K562 (cell line): ENCODE measurements around the gene ABCF2. TPM values are rescaled to one million over a fixed set of nuclear protein-coding genes. Genes with fewer than 3 reads are reported as not detected.

Source experiments
- ATAC-seq: fragments of 200-7000 bp; cut with Tn5 transposase; 3 replicates; pipeline ENCODE4 v1.9.1; 2020; ENCODE audit warnings: moderate library complexity
- BruUV-seq: library from RNA; stranded (reverse); fragments of 400-500 nt; replicated peaks from 2 replicates; lab custom pipeline; 2021; lab: Mats Ljungman, UMichigan
- CTCF ChIA-PET: fragments of 300-600 bp; formaldehyde crosslinking; extraction: SDS; loops from one replicate; lab custom pipeline; 2021; ENCODE audit warnings: low intra/inter-chr PET ratio; lab: Yijun Ruan, JAX
- POLR2A ChIA-PET: fragments of 300-600, 350-650 bp; sonication (Branson Sonifier 250); formaldehyde crosslinking; extraction: SDS; loops from one replicate; lab custom pipeline; 2021; ENCODE audit warnings: antibody characterized with exemption, inconsistent platforms; lab: Yijun Ruan, JAX
- DNase-seq, 4 experiments: peaks; one replicate each; pipeline versions ENCODE4 v3.0.0 to v3.0.0-alpha.2; 2011 to 2018; ENCODE audit warnings: low spot score in 3 of 4, mixed read lengths in 3 of 4; ENCODE audit errors: extremely low read depth in 1 of 4
- FAIRE-seq: peaks from 2 replicates; lab custom pipeline; 2011; peaks lifted over from hg19 to GRCh38; lab: Jason Lieb, UNC
- H2AFZ ChIP-seq: 2 replicates; pipeline ENCODE4 v1.6.0; 2011; ENCODE audit warnings: low read depth, low read length, control low read depth, inconsistent platforms
- H3K27ac ChIP-seq: fragments of 200-600 bp; 3 replicates; pipeline ENCODE4 v1.8.0; 2011; ENCODE audit warnings: low read depth, mild to moderate bottlenecking, control low read depth, inconsistent platforms, low read length, moderate library complexity, mixed read lengths; ENCODE audit errors: extremely low read depth
- H3K27me3 ChIP-seq, 2 experiments: fragments of 300-600 bp in 1 of 2; 2 replicates in 1 of 2; 3 replicates in 1 of 2; pipeline versions ENCODE4 v1.6.0 to v1.8.0; 2011; ENCODE audit warnings: inconsistent platforms in 2 of 2, low read length in 2 of 2, mild to moderate bottlenecking in 1 of 2, mixed read lengths in 1 of 2, moderate library complexity in 1 of 2; ENCODE audit not compliant: control insufficient read depth in 2 of 2, insufficient read depth in 2 of 2
- H3K36me3 ChIP-seq: fragments of 300-600 bp; 3 replicates; pipeline ENCODE4 v1.8.0; 2011; ENCODE audit warnings: mild to moderate bottlenecking, low read length, inconsistent platforms; ENCODE audit not compliant: control insufficient read depth, insufficient read depth
- H3K4me1 ChIP-seq, 2 experiments: fragments of 200-600 bp in 1 of 2; replicated peaks in 1 of 2; 2 replicates in 1 of 2; 3 replicates in 1 of 2; pipeline versions ENCODE4 v1.5.1 to v1.8.0; 2011; ENCODE audit warnings: inconsistent platforms in 2 of 2, low read length in 2 of 2, mild to moderate bottlenecking in 1 of 2, mixed read lengths in 1 of 2, moderate library complexity in 1 of 2; ENCODE audit not compliant: control insufficient read depth in 2 of 2, insufficient read depth in 2 of 2
- H3K4me2 ChIP-seq: 2 replicates; pipeline ENCODE4 v1.6.1; 2011; ENCODE audit warnings: low read length, control low read depth, inconsistent platforms, mixed read lengths; ENCODE audit not compliant: insufficient read depth
- H3K4me3 ChIP-seq: fragments of 200-600 bp; sonication (generic), shearing (Covaris generic); 2 replicates; pipeline ENCODE4 v1.5.1; 2016; ENCODE audit warnings: control low read depth, inconsistent platforms
- H3K79me2 ChIP-seq: fragments of 200-600 bp; 3 replicates; pipeline ENCODE4 v1.8.0; 2011; ENCODE audit warnings: low read length, inconsistent platforms; ENCODE audit not compliant: control insufficient read depth, insufficient read depth
- H3K9ac ChIP-seq, 2 experiments: 2 replicates each; pipeline versions ENCODE4 v1.6.0 to v1.6.1; 2011; ENCODE audit warnings: low read depth in 2 of 2, low read length in 2 of 2, control low read depth in 1 of 2, inconsistent platforms in 1 of 2, mild to moderate bottlenecking in 1 of 2, mixed read lengths in 1 of 2; ENCODE audit not compliant: insufficient read depth in 1 of 2
- H3K9me1 ChIP-seq: one replicate; pipeline ENCODE4 v1.6.0; 2011; ENCODE audit warnings: inconsistent platforms, mild to moderate bottlenecking, low read length, moderate library complexity; ENCODE audit not compliant: control insufficient read depth, insufficient read depth
- H3K9me3 ChIP-seq: replicated peaks from 2 replicates; pipeline ENCODE4 v1.5.1; 2011; ENCODE audit warnings: low read depth, low read length, inconsistent platforms; ENCODE audit not compliant: control insufficient read depth, insufficient read depth
- H4K20me1 ChIP-seq: replicated peaks from 2 replicates; pipeline ENCODE4 v1.6.1; 2011; ENCODE audit warnings: low read length, inconsistent platforms, mixed read lengths; ENCODE audit not compliant: control insufficient read depth, insufficient read depth
- ADNP ChIP-seq: fragments of 200-800 bp; sonication (Bioruptor generic); IDR thresholded peaks from 2 replicates; pipeline ENCODE4 v1.6.1; 2016; ENCODE audit warnings: missing genetic modification characterization, missing compliant biosample characterization
- CBFA2T2 ChIP-seq: fragments of 450-650 bp; conservative IDR thresholded peaks from 2 replicates; pipeline ENCODE4 v1.6.1; 2017; ENCODE audit warnings: mild to moderate bottlenecking
- CUX1 ChIP-seq: fragments of 200-800 bp; sonication (Bioruptor generic); IDR thresholded peaks from 2 replicates; pipeline ENCODE4 v1.6.1; 2016; ENCODE audit warnings: missing genetic modification characterization, missing compliant biosample characterization
- DMBX1 ChIP-seq: fragments of 250-450 bp; sonication (Bioruptor Pico); IDR thresholded peaks from 2 replicates; pipeline ENCODE4 v1.8.0; 2022; ENCODE audit warnings: inconsistent platforms, mild to moderate bottlenecking, moderate library complexity, borderline replicate concordance
- GTF2F1 ChIP-seq: IDR thresholded peaks from 2 replicates; pipeline ENCODE4 v1.6.1; 2011; ENCODE audit warnings: low read depth, low read length, improper control_type of control experiment
- HNRNPLL ChIP-seq: fragments of 200-400 bp; formaldehyde crosslinking; IDR thresholded peaks from 2 replicates; pipeline ENCODE4 v1.6.1; 2017; ENCODE audit warnings: low read length, low read depth, mild to moderate bottlenecking; ENCODE audit not compliant: poor library complexity, severe bottlenecking
- IRF1 ChIP-seq: sonication (generic); formaldehyde crosslinking; IDR thresholded peaks from 2 replicates; pipeline ENCODE4 v1.8.0; 2022; ENCODE audit warnings: missing genetic modification reagents, mild to moderate bottlenecking, borderline replicate concordance
- IRF9 ChIP-seq: fragments of 450-650 bp; IDR thresholded peaks from 2 replicates; pipeline ENCODE4 v1.6.1; 2016; ENCODE audit warnings: missing biosample characterization, missing genetic modification characterization
- MAZ ChIP-seq, 2 experiments: fragments of 450-650 bp in 1 of 2; sonication (generic) in 1 of 2; formaldehyde crosslinking; IDR thresholded peaks in 1 of 2; conservative IDR thresholded peaks in 1 of 2; 2 replicates each; pipeline versions ENCODE4 v1.4.0 to v1.5.0; 2020; ENCODE audit warnings: mild to moderate bottlenecking in 1 of 2, missing genetic modification reagents in 1 of 2
- MIER1 ChIP-seq: fragments of 450-650 bp; IDR thresholded peaks from 2 replicates; pipeline ENCODE4 v1.6.1; 2016; ENCODE audit warnings: antibody characterized with exemption, mild to moderate bottlenecking, low read depth
- MYNN ChIP-seq, 2 experiments: sonication (generic); formaldehyde crosslinking in 1 of 2; IDR thresholded peaks; 2 replicates each; pipeline versions ENCODE4 v1.5.0 to v1.6.1; 2016 to 2020; ENCODE audit warnings: antibody characterized with exemption in 1 of 2, missing genetic modification reagents in 1 of 2
- POLR2G ChIP-seq: fragments of 200-400 bp; formaldehyde crosslinking; IDR thresholded peaks from 2 replicates; pipeline ENCODE4 v1.6.1; 2017; ENCODE audit warnings: low read depth, mild to moderate bottlenecking, antibody characterized with exemption, low read length, moderate library complexity
- SOX6 ChIP-seq: fragments of 450-650 bp; IDR thresholded peaks from 2 replicates; pipeline ENCODE4 v1.6.1; 2014; ENCODE audit warnings: mild to moderate bottlenecking
- WGBS: fragments of 100-300 bp; shearing (Covaris generic); methylation state at CpG from one replicate; pipeline ENCODE4 v1.1.6; 2016; ENCODE audit warnings: low coverage, mixed read lengths; ENCODE audit not compliant: insufficient coverage; ENCODE audit errors: missing lambda C conversion rate; 5-methylcytosine and 5-hydroxymethylcytosine counted together
- in situ Hi-C: fragments of 300-500 bp; cut with MboI; formaldehyde crosslinking; loops from 4 replicates; pipeline ENCODE4 v1.15.0; 2018; ENCODE audit warnings: inconsistent platforms, mixed read lengths
- intact Hi-C: fragments of 100-400 bp; cut with micrococcal nuclease; formaldehyde crosslinking; loops from 2 replicates; pipeline ENCODE4 v1.14.2; 2022
- polyA plus RNA-seq, 8 experiments: library from polyadenylated mRNA; depleted of rRNA in 4 of 8; stranded (reverse) in 5 of 8; unstranded in 3 of 8; fragments of >200 nt; fragmentation: Nextera tagmentation in 2 of 8; fragmentation: Illumina TruSeq in 1 of 8; extraction: Ambion mirVana in 2 of 8; extraction: Trizol in 1 of 8; gene quantifications; 2 replicates each; pipeline versions ENCODE4 v1.2.1 to v1.2.3, GENCODE V29; 2011 to 2014; ENCODE audit warnings: inconsistent platforms in 1 of 8, missing spikeins in 1 of 8
- total RNA-seq, 7 experiments: library from RNA; depleted of rRNA in 6 of 7; stranded (reverse); fragments of >200 nt in 6 of 7; fragmentation: Illumina TruSeq in 2 of 7; extraction: Trizol in 2 of 7; gene quantifications; 2 replicates each; pipeline versions ENCODE4 v1.2.1 to v1.2.3, GENCODE V29; 2011 to 2021; ENCODE audit warnings: low replicate concordance in 1 of 7

ABCF2 gene
- total and polyA plus RNA-seq, 9 of the 15 experiments (the other 6 are each of a cell fraction or from before 2014, with no cell fraction given) = 62.1 to 224 (median 113) TPM

DNA sequence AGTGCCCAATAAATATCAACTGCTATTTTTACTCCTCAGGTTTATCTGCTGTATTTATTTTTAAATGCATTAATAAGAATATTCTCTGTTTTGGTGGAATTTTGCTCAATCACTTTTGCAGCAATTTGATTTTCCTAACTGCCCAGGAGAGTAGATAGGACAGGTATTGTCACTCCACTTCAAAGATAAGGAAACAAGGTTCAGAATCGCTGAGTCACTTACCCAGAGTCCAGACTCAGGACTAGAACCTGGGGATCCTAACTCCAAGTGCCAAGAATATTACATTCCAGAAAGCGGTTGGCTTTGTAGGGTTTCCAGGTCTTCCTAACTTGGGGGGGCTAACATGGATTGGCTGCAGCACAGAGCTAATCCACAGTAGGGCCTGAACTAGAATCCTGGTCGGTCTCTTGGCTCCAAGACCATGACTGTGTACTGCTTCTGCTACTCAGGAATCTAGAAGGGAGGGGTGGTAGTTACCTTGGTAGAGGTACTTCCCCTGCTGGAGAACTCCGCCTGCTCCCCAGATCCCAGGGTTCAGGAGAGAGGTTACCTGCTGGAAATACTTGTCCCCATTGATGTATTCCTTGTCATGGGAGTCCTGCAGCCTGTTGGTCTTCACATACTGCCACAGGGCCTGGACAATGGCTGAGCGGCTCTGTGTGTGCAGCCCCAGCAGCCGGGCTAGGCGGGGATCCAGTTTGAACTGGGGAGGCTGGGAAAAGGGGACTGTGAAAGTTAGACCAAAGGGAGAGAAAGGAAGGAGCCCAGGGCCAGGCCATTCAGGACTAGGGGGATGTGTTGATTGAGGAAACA, 14.1 kb upstream of the ABCF2 start:
- H2AFZ ChIP-seq = no peak overlapping the region
- intact Hi-C loops = loop anchor here (2.0 to 5.0 kb wide), 2 partner anchors 34 to 49 kb away; no protein-coding TSS in a partner anchor
- no peaks in the 10 kb centered on the region for H3K79me2 ChIP-seq
- peaks cover 22% of the 10 kb centered on the region; the same call in 2 of the 3 replicates for H3K36me3 ChIP-seq
- in situ Hi-C loops = no loop called here
- H3K9me1 ChIP-seq = peaks cover 8% of the 10 kb centered on the region
- peaks cover 57% of the 10 kb centered on the region for H4K20me1 ChIP-seq
- 0 out of 3 replicates have a peak, but pooled peaks have one; percentile 4 for ATAC-seq
- peaks cover 0 to 10% of the 10 kb centered on the region in 2 experiments; a peak in 1 of 5 replicates for H3K27me3 ChIP-seq
- no peak overlapping the region for H3K27ac ChIP-seq
- H3K4me1 ChIP-seq = peaks cover 16 to 44% of the 10 kb centered on the region in 2 experiments; a peak in 4 of 5 replicates
- no peak overlapping the region for H3K4me3 ChIP-seq
- WGBS = 50% methylated on average over 7 of the region's 7 CpGs
- H3K9ac ChIP-seq = peak overlapping the region in 1 of 2 experiments; percentile 40; a peak in 1 of 4 replicates
- peak; percentile 71 for FAIRE-seq
- DNase-seq = peak in 1 of 4 experiments; percentile 51
- no peak overlapping the region for H3K4me2 ChIP-seq
- no peaks in the 10 kb centered on the region for H3K9me3 ChIP-seq
- POLR2A ChIA-PET = interaction anchor here (1.5 to 3.5 kb wide), 3 partner anchors 7 to 20 kb away, joined by 4 to 34 read pairs (median 14); partner anchors contain the start of gene CHPF2
- BruUV-seq = no TSS peak
- CTCF ChIA-PET = no interaction called here
- no peak for TF ChIP-seq CUX1 (CRISPR knock-in tag)
- no peak for TF ChIP-seq MYNN (IDR thresholded peaks at IDR 0.05)
- no peak for TF ChIP-seq MYNN (CRISPR knock-in tag; IDR thresholded peaks at IDR 0.05)
- 0 out of 4 replicates have a peak, but pooled peaks of 1 of the 2 experiments have one; percentile 10 for TF ChIP-seq MAZ (CRISPR knock-in tag; conservative IDR thresholded peaks at IDR 0.05 in 1 of 2, IDR thresholded peaks at IDR 0.05 in 1 of 2)
- no peak for TF ChIP-seq ADNP (tag)
- TF ChIP-seq IRF9 (tag) = no peak
- TF ChIP-seq GTF2F1 = no peak
- no peak for TF ChIP-seq IRF1 (CRISPR knock-in tag)
- peak; percentile 50; the same call in 1 of the 2 replicates for TF ChIP-seq POLR2G
- no peak for TF ChIP-seq CBFA2T2
- TF ChIP-seq HNRNPLL = no peak
- TF ChIP-seq DMBX1 (CRISPR knock-in tag) = no peak
- TF ChIP-seq SOX6 = peak; percentile 67
- TF ChIP-seq MIER1 = no peak
